NOMO-1 treated with dmso at 0.1 percent for 144 hours (cell line): ENCODE measurements around the gene NUDT14.

ENCODE experiments used
- DNase-seq: peaks from one replicate; lab custom pipeline; 2025; ENCODE audit not compliant: unreplicated experiment; lab: John Stamatoyannopoulos, UW

Gene NUDT14

DNA sequence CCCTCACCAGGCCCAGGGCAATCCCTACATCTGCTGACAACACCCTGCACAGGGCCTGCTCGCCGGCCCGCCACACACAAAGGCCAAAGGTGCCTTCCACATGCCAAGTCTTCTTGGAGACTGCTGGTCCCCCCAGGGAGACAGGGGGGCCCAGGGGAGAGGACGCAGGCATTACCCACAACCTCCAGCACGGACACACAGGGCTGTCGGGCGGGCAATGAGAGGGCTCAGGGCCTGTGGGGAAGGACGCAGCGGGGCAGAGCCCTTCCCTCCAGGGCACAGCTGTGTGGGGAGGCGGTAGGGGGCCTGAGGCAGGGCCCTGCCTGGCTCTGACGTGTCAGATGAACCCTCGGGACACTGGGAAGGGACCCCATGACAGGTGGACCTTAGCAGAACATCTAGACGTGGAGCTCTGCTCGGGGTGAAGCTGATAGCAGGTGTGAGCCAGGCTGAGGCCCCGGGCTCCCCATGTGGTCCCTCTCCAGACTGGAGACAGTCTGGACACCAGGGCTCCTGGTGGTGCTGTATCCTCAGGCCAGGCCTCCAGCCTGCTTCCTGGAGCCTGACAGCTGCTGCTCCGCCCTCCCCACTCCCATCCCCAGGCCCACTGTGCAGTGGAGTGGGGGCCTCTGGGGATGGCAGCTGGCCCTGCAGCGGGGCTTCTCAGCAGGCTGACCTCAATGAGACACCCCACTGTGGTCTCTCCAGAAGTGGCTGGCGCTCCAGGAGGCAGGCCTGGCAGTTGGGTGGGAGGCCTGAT lies 31.6 kb upstream of the NUDT14 start:
- no peak for DNase-seq

DNA sequence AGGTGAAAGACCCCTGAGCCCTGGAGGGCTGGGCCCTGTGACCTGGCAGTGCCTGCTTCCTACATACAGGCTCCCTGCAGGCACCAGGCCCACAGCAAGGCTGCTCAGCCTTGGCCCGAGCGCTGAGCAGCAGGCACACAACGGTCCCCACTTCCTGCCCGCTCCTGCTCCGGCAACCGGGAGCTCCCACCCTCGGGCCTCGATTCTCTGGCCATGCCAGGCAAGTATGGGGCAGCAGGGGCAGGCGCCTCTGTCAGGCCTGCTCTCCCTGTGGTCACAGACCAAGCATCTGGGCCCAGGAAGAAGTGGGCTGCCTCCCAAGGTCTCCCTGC lies 30.6 kb upstream of the NUDT14 start:
- no peak for DNase-seq

DNA sequence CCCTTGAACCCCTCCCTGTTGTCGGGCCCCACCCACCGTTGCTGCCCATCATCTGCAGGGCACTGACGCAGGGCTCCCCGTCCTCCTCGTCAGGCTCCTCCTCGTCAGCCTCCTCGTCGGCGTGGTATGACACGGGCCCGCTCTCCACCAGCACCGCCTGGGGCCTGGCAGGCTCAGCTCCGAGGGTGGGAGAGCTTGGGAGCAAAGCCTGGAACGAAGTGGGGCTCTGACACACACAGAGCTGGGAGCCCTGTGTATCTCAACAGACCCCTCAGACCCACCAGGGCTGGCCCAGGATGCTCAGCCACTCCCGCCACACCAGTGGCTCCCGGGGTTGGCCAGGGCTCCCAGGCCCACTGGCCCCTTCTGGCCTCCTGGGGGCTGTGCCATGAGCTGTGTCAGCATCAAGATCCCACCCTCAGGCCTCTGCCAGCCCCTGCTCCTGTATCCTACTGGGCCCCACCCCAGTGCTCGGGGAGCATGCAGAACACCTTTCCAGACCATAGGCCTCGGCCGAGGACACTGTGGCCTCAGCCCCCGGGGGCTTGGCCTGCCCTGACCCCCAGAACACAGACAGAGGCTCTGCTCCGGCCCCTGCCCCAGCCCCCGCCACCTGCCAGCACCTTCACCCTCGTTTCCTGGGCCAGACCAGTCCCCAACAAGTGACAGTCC lies 30.1 kb upstream of the NUDT14 start:
- no peak for DNase-seq

DNA sequence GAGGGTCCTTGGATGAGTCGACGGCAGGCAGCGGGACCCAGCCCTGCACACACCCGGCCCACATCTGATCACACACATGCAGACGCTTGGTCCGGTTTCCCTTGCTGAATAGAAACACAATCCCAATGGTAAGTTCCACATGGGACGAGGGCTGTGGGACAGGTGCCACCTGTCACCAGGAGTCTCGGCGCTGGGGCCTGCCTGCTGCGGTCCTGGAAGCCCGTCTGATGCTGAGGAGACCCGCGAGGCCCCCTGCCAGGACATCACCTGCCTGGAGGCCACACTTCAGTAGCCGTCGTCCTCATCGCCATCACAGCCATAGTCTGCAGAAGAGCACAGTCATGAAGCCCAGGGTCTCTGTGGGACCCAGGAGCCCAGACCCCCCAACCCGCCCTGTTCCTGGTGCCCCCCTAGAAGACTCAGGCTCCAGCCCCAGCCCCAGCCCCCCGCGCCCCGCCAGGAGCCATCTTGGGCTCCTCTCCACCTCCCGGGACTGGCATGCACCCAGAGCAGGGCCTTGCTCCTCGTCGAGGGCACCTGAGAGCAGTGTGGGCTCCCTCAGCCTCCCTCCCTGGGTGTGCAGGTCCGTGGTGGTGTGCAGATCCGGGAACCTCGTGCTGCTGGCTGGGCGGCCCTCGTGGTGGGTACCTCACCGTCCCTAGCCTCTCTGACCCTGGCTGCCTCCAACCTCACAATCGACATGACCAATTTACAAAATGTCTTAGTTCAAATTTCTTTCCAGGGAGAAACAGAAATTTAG lies 29.3 kb upstream of the NUDT14 start:
- no peak for DNase-seq

DNA sequence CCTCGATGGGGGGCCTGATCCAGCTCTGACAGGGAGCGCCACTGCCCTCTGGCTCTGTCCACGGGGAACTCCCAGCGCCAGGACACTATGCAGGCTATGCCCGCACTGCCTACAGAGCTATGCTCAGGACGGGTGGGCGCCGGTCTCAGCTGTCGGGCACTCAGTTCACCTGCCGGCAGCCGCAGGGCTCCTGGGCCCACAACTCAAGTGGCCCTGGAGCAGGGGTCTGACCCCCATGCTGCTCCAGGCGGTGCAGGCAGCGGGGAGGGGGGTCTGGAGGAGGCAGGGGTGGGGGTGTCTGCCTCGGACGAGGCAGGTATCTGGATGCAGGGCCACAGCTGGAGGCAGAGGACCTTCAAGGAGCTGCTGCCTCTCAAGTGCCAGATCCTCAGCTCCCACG lies 28.5 kb upstream of the NUDT14 start:
- no peak for DNase-seq

DNA sequence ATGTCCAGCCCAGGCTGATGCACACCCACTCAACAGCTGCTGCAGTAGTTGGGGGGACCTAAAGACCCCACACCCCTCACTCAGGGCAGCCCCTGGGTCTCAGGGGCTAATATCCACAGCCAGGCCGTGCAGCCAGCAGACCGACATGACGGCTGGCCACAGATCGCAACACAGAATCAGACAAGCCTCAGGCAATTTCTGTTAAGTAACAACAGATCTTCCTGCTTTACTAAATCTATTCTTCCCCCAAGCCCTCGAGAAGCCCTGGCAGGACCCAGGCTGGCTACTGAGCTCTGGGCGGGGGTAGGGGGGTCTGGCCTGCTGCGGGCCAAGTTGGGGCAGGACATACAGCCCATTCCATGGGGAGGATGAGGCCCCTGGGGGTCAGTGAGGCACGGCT lies 28.0 kb upstream of the NUDT14 start:
- no peak for DNase-seq

DNA sequence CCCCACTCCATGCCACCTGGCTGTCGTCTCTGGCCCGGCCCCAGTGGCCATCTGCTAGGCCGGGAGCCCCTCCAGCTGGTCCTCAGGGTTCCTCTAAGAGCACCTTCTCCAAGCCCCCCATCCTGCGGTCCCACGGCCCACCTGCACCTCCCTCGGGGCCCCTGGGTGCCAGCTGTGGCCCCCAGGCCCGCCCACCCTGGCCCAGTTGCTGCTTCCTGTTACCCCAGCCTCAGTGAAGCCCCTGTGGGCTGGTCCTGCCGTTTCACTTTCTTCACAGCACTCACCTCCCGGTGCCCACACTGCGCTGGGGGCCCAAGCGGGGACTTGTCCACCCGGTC lies 27.6 kb upstream of the NUDT14 start:
- no peak for DNase-seq

DNA sequence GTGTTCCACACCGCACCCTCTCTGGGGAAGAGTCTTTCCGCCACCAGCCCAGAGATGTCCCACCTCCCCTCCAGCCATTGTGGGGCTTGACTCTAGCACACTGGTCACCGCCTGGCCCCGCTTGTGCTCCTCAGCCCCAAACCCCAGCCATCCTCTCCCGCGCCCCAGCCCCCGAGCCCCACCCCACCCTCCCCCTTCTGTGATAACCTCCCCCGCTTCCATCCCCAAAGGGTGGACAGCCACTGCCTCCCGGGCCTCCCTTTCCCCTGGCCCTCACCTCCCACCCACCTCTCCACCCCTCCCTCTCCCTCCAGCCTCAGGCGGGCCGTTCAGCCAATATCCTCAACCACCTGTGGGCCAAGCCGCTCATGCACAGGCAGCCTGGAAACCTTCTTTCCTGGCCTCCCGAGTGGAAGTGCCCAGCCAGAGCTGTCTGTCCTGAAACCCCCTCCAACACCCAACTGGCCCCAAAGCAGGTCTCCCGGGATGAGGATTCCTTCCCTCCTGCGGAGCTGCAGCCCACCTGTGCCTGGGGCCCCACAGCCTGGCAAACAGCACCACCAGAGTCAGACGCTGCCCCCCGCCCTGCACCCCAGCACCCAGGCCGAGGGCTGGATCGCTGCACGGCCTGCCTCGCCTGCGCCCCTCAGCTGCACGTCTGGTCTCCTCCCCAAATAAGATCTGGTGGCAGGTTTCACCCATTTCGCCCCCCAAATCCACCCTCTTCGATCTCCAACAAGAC lies 27.1 kb upstream of the NUDT14 start:
- DNase-seq, result no peak

DNA sequence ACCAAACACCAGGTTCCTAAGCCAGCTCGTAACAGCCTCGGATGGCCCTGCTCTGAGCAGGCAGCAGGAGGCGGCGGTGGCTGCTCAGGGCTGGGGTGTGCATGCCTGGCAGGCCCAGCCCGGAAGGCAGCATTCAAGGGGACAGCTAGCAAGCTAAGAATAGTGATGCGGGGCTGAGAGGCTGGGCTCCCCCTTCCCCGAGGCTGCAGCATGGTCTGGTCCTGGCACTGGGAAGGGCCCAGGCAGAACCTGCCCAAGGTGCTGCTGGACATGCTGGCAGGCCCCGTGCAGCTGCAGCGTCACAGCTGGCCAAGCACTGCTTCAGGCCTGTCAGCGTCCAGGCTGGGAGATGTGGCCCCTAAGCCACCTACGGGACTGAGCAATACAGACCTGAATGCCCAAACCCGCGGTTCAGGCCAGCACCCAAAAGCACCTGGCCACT lies 26.4 kb upstream of the NUDT14 start:
- no peak for DNase-seq

DNA sequence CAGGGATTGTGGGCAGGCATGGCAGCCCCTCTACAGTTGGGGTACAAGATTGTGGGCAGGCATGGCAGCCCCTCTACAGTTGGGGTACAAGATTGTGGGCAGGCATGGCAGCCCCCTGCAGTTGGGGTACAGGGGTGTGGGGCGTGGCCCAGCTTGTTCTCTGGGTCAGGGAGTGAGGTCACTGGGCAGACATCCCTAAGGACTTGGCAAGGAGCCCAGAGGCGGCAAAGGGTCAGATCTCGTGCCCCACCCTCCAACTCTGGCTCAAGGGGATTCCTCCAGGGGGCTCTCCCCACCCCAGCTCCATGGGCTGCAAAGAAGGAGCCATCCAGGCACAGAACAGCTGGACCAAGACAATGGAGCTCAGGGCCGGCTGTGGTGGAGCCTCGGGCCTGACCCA lies 25.8 kb upstream of the NUDT14 start:
- no peak for DNase-seq

DNA sequence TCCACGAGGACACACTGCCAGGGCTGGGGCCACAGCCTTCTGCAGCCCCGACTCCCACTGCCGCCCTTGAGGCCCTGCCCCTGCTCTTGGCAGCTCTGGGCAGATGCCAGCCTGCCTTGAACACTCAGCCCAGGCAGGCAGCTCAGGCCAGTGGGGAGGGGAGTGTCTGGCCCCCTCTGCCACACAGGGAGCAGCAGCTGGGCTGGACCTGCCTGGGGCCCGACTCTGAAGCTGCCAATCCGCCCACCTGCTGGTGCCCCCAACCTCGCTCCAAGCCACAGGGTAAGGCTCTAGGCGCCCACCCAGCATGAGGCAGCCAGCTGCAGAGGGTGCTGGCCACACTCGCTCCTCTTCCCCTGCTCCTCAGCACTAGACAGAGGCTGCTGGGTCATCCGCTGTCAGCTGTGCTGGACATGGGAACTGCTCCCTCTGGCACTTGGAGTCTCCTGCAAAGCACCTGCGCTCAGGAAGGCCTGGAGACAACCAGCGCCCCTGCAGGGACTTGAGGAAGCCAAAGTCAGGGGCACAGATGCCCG lies 24.6 kb upstream of the NUDT14 start:
- no peak for DNase-seq

DNA sequence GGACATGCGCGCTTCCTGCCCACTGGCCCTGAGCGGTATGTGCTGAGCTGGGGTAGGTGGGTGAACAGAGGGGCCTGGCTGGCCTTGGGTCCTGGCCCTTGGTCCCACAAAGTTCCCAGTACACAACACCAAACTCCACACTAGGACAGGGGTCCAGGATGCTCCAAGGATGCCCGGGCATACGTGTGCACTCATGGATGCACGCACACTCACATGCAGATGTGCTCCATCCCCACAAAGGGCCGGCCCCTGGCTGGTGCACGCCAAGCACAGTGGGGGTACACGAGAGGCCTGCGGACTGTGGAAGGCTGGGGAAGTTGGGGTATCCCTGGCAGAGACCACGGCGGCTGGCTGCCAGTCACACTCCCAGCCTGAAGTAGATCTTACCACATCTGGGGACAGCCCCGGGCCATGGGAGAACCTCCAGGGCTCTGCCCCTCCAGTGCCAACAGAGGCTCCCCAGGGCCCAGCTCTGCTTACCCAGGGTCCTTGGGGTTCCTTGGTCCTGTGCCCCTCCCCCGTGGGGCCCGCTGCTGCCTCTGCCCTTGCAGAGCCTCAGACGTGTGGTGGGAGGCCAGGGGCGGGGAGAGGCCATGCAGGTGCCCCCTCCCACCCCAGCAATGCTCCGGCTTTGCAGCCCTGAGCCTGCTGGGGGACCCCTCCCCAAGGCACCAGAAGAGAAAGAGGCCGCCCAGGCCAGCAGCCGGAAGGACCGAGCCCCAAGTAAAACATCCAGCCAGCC lies 24.0 kb upstream of the NUDT14 start:
- no peak for DNase-seq

DNA sequence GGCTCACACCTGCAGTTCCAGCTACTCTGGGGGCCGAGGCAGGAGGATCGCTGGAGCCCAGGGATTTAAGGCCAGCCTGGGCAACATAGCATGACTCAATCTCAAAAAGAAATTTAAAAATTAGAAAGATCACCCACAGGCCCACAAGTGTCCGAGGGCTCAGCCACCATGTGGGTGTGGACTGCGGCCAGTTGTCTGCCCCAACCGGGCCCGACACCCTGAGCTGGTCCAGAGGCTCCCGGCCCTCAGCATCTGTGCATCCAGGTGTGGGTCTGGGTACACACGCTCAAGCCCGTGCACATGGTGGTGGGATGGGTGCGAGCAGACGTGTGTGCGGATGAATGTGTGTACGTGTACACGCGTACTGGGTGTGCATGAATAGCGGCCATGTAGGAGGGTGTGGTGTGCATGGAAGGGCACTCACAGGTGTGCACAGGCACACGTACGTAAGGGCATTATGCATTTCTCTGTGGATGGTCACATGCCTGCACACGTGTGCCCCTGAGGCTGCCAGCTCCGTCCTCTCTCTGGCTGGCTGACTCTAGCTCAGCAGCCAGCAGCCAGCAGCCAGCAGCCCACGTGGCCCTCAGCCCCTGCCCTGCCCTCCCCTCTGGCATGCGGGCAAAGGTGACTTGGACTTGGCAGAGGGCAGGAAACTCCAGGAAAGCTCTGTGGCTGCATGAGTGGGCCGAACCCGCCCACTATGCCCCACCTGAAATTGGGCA lies 23.3 kb upstream of the NUDT14 start:
- DNase-seq, result no peak

DNA sequence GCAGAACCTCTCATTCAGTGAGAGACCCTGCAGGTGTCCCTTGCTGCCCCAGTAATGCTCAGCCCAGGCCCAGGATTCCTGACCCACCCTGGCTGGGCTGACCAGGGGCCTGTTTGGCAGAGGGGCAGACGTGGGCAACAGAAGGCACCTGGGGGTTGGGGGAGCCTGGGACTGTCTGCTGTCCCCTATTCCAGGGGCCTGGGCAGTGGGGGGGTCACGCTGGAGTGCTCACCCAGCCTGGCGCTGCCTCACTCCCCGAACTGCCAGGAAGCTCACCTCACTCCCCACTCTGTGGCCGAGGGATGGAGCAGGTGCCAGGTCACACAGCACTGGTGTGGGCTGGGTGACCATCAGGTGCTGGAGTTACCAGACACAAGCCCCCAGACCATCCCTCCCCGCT lies 22.6 kb upstream of the NUDT14 start:
- no peak for DNase-seq

DNA sequence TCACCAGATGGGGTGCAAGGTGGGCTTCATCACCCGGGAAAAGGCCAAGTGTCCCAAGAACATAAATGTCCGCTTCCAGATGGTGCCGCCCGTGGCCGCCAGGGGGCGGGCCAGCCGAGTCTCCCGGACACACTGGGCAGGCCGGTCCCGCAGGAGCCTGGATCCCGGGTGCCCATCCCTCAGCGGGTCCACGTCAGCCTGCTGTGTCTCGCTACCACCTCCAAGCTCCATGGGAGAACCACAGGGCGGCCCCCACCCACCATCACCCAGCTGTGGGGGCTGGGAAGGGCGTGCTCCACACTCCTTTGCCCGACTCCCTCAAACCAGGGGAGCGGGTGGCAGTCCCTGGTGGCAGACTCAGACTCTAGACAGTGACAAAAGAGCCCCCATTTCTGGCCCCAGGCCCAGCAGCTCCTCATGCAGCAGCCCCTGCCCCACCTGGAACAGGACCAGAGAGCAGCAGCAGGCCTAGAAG lies 22.0 kb upstream of the NUDT14 start:
- DNase-seq, result no peak

DNA sequence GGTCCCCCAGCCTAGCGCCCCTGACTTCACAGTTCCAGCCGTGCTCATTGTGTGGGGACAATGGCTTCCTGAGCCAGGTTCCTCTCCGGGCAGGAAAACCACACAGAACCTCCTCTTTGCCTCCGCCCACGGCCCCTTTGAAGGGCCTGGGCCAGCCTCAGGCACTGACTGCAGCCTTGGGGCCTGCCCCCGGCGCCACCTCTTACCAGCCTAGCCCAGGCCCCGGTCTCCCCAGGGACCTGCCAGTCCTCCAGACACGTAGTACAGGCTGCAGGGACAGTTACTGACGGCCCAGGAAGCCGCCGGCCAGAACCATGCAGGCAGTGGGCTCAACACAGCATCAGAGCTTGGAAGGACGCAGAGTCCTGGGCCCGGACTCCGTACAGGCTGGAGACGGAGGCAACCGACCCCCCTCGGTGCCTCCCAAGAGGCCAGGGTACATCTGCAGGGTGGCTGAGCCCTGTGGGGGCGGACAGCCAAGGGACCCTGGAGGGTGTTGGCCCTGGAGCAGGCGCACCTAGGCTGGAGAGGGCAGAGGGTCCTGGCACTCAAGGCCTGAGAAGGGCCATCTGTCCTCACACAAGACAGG lies 20.9 kb upstream of the NUDT14 start:
- DNase-seq, result peak; percentile 71

DNA sequence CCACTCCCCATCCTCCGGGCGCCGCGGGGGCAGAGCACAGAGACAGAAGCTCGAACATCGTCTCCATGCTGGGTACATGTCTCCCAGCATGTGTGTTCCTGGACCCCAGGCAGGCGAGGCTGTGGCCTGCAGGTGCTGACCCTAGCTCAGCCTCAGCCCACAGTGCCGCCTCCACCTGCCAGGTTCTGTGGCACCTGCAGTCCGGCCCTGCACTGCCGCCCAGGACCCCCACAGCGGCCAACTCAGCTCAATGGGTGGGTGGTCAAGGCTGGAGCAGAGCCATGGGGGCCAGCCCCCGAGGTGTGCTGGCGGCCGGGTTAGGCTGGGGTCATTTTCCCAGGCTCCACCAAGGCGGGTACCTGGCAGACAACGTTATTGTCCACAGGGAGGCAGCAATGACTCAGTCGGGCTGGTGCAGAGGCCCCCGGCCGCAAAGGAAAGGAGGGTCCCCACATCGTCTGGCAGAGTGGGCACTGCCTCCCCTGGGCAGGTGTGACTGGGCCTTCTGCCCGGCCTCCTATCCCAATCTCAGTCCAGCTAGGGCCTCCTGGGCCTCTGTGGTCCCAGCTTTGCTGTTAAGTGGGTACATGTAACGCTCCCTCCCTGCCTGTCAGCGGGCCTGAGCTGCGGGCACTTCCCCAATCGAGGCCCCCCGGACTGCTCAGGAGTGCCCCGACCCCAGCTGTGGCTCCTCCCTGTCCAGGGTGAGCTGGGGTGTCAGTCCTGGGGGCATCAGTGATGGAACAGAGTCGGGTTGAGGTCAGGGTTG lies 20.2 kb upstream of the NUDT14 start:
- peak; percentile 71 for DNase-seq

DNA sequence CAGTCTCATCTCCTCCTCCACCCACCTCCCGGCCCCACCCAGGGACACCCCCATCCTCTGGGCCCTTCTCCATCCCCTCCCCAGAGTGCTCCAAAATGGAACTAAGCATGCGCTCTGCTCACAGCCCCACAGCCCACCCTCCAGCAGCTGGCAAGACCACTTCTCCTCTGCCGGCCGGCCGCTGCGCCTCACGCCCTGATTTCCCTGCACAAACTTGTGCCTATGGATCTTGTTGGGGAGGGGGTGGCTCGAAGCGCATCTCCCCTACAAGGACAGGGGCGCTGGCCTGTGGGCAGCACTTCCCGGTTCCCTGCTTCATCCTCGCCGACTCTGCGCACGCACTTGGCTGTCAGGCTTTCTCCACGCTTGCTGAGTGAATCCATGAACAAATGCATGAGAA lies 19.5 kb upstream of the NUDT14 start:
- DNase-seq, result no peak

DNA sequence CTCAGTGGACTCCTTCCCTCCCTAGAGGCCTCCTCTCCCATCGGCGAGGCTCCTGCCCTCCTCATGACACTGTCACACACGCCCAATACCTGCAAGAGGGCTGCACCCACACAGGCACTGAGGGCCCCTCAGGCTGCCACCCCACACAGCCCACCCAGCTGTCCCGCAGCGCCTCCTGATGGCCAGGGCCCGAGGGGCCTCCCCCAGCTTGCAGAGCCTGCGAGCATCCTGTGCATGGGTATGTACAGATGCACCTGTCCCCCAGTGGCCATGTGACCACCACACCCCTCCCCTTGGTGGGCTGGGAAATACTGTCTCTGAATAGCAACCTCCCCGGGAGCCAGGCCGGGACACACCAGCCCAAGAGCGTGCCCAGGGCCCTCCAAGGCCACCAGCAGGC lies 19.0 kb upstream of the NUDT14 start:
- no peak for DNase-seq
